IMR-90 (cell line): ENCODE results near the gene KDM5B. TPM values are rescaled to one million over a fixed set of nuclear protein-coding genes. Genes with fewer than 3 reads are reported as not detected.

Experiments used
- ATAC-seq: fragments of 200-7000 bp; cut with Tn5 transposase; 2 replicates; pipeline ENCODE4 v1.9.1; 2020; ENCODE audit warnings: low read depth, mild to moderate bottlenecking, moderate library complexity
- BruUV-seq: library from RNA; stranded (reverse); fragments of 400-500 nt; replicated peaks from 2 replicates; lab custom pipeline; 2021; lab: Mats Ljungman, UMichigan
- CTCF ChIA-PET: fragments of 300-600 bp; formaldehyde crosslinking; extraction: SDS; loops from one replicate; lab custom pipeline; 2021; ENCODE audit warnings: antibody characterized with exemption; lab: Yijun Ruan, JAX
- POLR2A ChIA-PET: fragments of 300-600 bp; sonication (Branson Sonifier 250); formaldehyde crosslinking; loops from one replicate; lab custom pipeline; 2022; ENCODE audit warnings: antibody characterized with exemption; ENCODE audit not compliant: unreplicated experiment; lab: Charles Lee
- DNase-seq: peaks from one replicate; pipeline ENCODE4 v3.0.0; 2013
- H2AFZ ChIP-seq: replicated peaks from 2 replicates; pipeline ENCODE3; 2013; ENCODE audit warnings: low read length, mild to moderate bottlenecking; ENCODE audit not compliant: poor library complexity
- H2AK5ac ChIP-seq: 2 replicates; pipeline ENCODE4 v1.6.1; 2013; ENCODE audit warnings: low read depth, low read length, inconsistent platforms
- H2AK9ac ChIP-seq: replicated peaks from 2 replicates; pipeline ENCODE3; 2013; ENCODE audit warnings: mild to moderate bottlenecking, low read depth, low read length, moderate library complexity; ENCODE audit not compliant: poor library complexity
- H2BK120ac ChIP-seq: 2 replicates; pipeline ENCODE4 v1.6.1; 2013; ENCODE audit warnings: low read depth, low read length, inconsistent platforms
- H2BK15ac ChIP-seq: 3 replicates; pipeline ENCODE4 v1.6.1; 2013; ENCODE audit warnings: low read depth, low read length, inconsistent platforms
- H2BK20ac ChIP-seq: 2 replicates; pipeline ENCODE4 v1.6.1; 2013; ENCODE audit warnings: low read depth, mild to moderate bottlenecking, inconsistent platforms, low read length, moderate library complexity
- H2BK5ac ChIP-seq: 2 replicates; pipeline ENCODE4 v1.6.1; 2013; ENCODE audit warnings: mild to moderate bottlenecking, low read depth, low read length, inconsistent platforms; ENCODE audit not compliant: poor library complexity, severe bottlenecking
- H3K14ac ChIP-seq: replicated peaks from 2 replicates; pipeline ENCODE4 v1.6.1; 2013; ENCODE audit warnings: low read depth, low read length, inconsistent platforms
- H3K18ac ChIP-seq: 2 replicates; pipeline ENCODE4 v1.6.1; 2013; ENCODE audit warnings: low read depth, low read length, control low read depth
- H3K23ac ChIP-seq: 2 replicates; pipeline ENCODE4 v1.6.1; 2013; ENCODE audit warnings: low read depth, low read length, inconsistent platforms
- H3K27ac ChIP-seq: 2 replicates; pipeline ENCODE4 v1.5.1; 2013; ENCODE audit warnings: mild to moderate bottlenecking, control low read depth, low read length; ENCODE audit not compliant: insufficient read depth
- H3K27me3 ChIP-seq: 2 replicates; pipeline ENCODE4 v1.6.1; 2013; ENCODE audit warnings: low read length; ENCODE audit not compliant: control insufficient read depth, insufficient read depth
- H3K36me3 ChIP-seq: 2 replicates; pipeline ENCODE4 v1.6.1; 2013; ENCODE audit warnings: low read length, mixed read lengths; ENCODE audit not compliant: control insufficient read depth, insufficient read depth
- H3K4ac ChIP-seq: 2 replicates; pipeline ENCODE4 v1.6.1; 2013; ENCODE audit warnings: low read depth, low read length, inconsistent platforms
- H3K4me1 ChIP-seq: 2 replicates; pipeline ENCODE4 v1.6.1; 2013; ENCODE audit warnings: low read length, mixed read lengths; ENCODE audit not compliant: control insufficient read depth, insufficient read depth
- H3K4me2 ChIP-seq: 2 replicates; pipeline ENCODE4 v1.6.1; 2013; ENCODE audit warnings: low read depth, mild to moderate bottlenecking, control low read depth, low read length, moderate library complexity
- H3K4me3 ChIP-seq: 2 replicates; pipeline ENCODE4 v1.5.1; 2013; ENCODE audit warnings: low read depth, mild to moderate bottlenecking, control low read depth, low read length, moderate library complexity; ENCODE audit not compliant: insufficient read depth
- H3K56ac ChIP-seq: 2 replicates; pipeline ENCODE4 v1.6.1; 2013; ENCODE audit warnings: low read length, inconsistent platforms; ENCODE audit not compliant: insufficient read depth; ENCODE audit errors: extremely low read depth
- H3K79me1 ChIP-seq, 2 experiments: 2 replicates each; pipeline ENCODE4 v1.6.1; 2013; ENCODE audit warnings: low read length in 2 of 2, inconsistent platforms in 1 of 2, low read depth in 1 of 2
- H3K9ac ChIP-seq: 2 replicates; pipeline ENCODE4 v1.6.1; 2013; ENCODE audit warnings: low read depth, low read length, control low read depth
- H3K9me1 ChIP-seq: 2 replicates; pipeline ENCODE4 v1.6.1; 2013; ENCODE audit warnings: low read length, inconsistent platforms; ENCODE audit not compliant: insufficient read depth
- H3K9me3 ChIP-seq: 2 replicates; pipeline ENCODE4 v1.6.1; 2013; ENCODE audit warnings: low read length; ENCODE audit not compliant: control insufficient read depth, insufficient read depth
- H4K20me1 ChIP-seq: 2 replicates; pipeline ENCODE4 v1.6.1; 2013; ENCODE audit warnings: low read length, inconsistent platforms; ENCODE audit not compliant: insufficient read depth
- H4K5ac ChIP-seq: 2 replicates; pipeline ENCODE4 v1.6.1; 2013; ENCODE audit warnings: mild to moderate bottlenecking, low read depth, low read length, control low read depth
- H4K8ac ChIP-seq, 2 experiments: 2 replicates each; pipeline ENCODE4 v1.6.1; 2013; ENCODE audit warnings: low read depth in 2 of 2, low read length in 2 of 2, control low read depth in 1 of 2, inconsistent platforms in 1 of 2
- H4K91ac ChIP-seq: 2 replicates; pipeline ENCODE4 v1.6.1; 2013; ENCODE audit warnings: low read depth, low read length, inconsistent platforms; ENCODE audit not compliant: insufficient read depth
- BHLHE40 ChIP-seq: fragments of 150-350 bp; IDR thresholded peaks from 2 replicates; pipeline ENCODE4 v1.6.1; 2016; ENCODE audit warnings: mild to moderate bottlenecking, low read depth, low read length
- CEBPB ChIP-seq: IDR thresholded peaks from 2 replicates; pipeline ENCODE4 v1.6.1; 2012; ENCODE audit warnings: low read depth, low read length, improper control_type of control experiment
- CHD1 ChIP-seq: IDR thresholded peaks from 2 replicates; pipeline ENCODE4 v1.6.1; 2012; ENCODE audit warnings: low read depth, low read length, improper control_type of control experiment
- CTCF ChIP-seq: conservative IDR thresholded peaks from 2 replicates; pipeline ENCODE4 v1.5.1; 2012; ENCODE audit warnings: mild to moderate bottlenecking, low read depth, low read length, improper control_type of control experiment
- ELK1 ChIP-seq: fragments of 150-350 bp; IDR thresholded peaks from 2 replicates; pipeline ENCODE4 v1.6.1; 2016; ENCODE audit warnings: low read depth, mild to moderate bottlenecking, low read length, moderate library complexity, borderline replicate concordance
- FOS ChIP-seq: fragments of 150-350 bp; IDR thresholded peaks from 2 replicates; pipeline ENCODE4 v1.6.1; 2016; ENCODE audit warnings: low read depth, low read length
- MAFK ChIP-seq: IDR thresholded peaks from 2 replicates; pipeline ENCODE4 v1.6.1; 2012; ENCODE audit warnings: low read depth, low read length, improper control_type of control experiment
- MAZ ChIP-seq: IDR thresholded peaks from 2 replicates; pipeline ENCODE4 v1.6.1; 2012; ENCODE audit warnings: low read depth, mild to moderate bottlenecking, low read length, improper control_type of control experiment, moderate library complexity, borderline replicate concordance
- MXI1 ChIP-seq: IDR thresholded peaks from 2 replicates; pipeline ENCODE4 v1.6.1; 2012; ENCODE audit warnings: low read depth, mild to moderate bottlenecking, low read length, moderate library complexity, borderline replicate concordance
- NFE2L2 ChIP-seq: fragments of 150-350 bp; IDR thresholded peaks from 2 replicates; pipeline ENCODE4 v1.6.1; 2016; ENCODE audit warnings: low read depth, mild to moderate bottlenecking, low read length
- POLR2A ChIP-seq: IDR thresholded peaks from 2 replicates; pipeline ENCODE4 v1.6.1; 2012; ENCODE audit warnings: mild to moderate bottlenecking, low read depth, low read length
- RAD21 ChIP-seq: IDR thresholded peaks from 2 replicates; pipeline ENCODE4 v1.6.1; 2012; ENCODE audit warnings: low read length, improper control_type of control experiment
- RCOR1 ChIP-seq: IDR thresholded peaks from 2 replicates; pipeline ENCODE4 v1.6.1; 2012; ENCODE audit warnings: mild to moderate bottlenecking, low read length, improper control_type of control experiment; ENCODE audit not compliant: insufficient replicate concordance
- RFX5 ChIP-seq: IDR thresholded peaks from 2 replicates; pipeline ENCODE4 v1.8.0; 2012; ENCODE audit warnings: low read depth, mild to moderate bottlenecking, low read length, moderate library complexity
- SMC3 ChIP-seq: fragments of 150-350 bp; IDR thresholded peaks from 2 replicates; pipeline ENCODE4 v1.6.1; 2016; ENCODE audit warnings: low read depth, mild to moderate bottlenecking, antibody characterized with exemption, low read length, moderate library complexity
- WGBS, 2 experiments: methylation state at CpG; one replicate each; pipeline versions ENCODE4 v1.1.5 to v1.1.7; 2013; ENCODE audit warnings: missing lambda C conversion rate in 2 of 2; ENCODE audit not compliant: insufficient read length in 1 of 2; ENCODE audit errors: extremely low coverage in 2 of 2; 5-methylcytosine and 5-hydroxymethylcytosine counted together
- dilution Hi-C: fragments of 300-500 bp; cut with HindIII; formaldehyde crosslinking; loops from one replicate; pipeline ENCODE4 v1.14.3; 2018; ENCODE audit warnings: low sequenced_read_pairs; ENCODE audit not compliant: unreplicated experiment
- in situ Hi-C: fragments of 300-500 bp; cut with MboI; formaldehyde crosslinking; loops from 3 replicates; pipeline ENCODE4 v1.14.3; 2019; ENCODE audit warnings: low sequenced_read_pairs, inconsistent platforms, mixed read lengths
- intact Hi-C: fragments of 100-400 bp; cut with micrococcal nuclease; formaldehyde crosslinking; loops from 2 replicates; pipeline ENCODE4 v1.10.0; 2022
- polyA plus RNA-seq, 3 experiments: library from polyadenylated mRNA; depleted of rRNA; stranded (reverse); fragments of >200 nt; gene quantifications; 2 replicates each; pipeline ENCODE4 v1.2.3, GENCODE V29; 2012; ENCODE audit warnings: low replicate concordance in 1 of 3
- total RNA-seq: library from RNA; depleted of rRNA; stranded (reverse); fragments of >200 nt; gene quantifications from 2 replicates; pipeline ENCODE4 v1.2.3, GENCODE V29; 2012
- TF ChIP-seq, protein P1 (sequence below): fragments of 150-350 bp; IDR thresholded peaks from 2 replicates; pipeline ENCODE4 v1.6.1; 2017; ENCODE audit warnings: mild to moderate bottlenecking, antibody characterized with exemption, low read length, low read depth

Gene KDM5B
- total and polyA plus RNA-seq, 2 of the 4 experiments (the other 2 are of a cell fraction) = 28.8 to 82.1 TPM

DNA sequence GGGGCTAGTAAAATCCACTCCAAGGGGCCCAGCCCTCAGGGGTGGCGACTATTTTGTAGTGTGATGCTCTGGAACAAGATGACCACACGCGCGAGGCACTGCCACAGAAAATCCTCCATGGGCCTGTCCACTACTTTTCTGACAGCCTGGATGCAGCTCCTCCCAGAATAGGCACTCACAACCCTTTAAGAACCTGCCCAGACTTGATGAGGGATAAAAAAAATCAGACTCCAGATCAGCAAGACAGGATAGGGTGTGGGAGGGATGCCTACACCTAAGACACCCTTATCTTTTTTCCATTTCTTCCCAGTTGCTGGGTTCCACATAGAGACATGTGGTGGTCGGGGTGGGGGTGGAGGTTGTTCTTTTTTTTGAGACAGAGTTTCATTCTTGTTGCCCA lies 36.0 kb upstream of the KDM5B start:
- no peaks in the 10 kb centered on the region for H3K36me3 ChIP-seq
- no peak overlapping the region for H3K4me2 ChIP-seq
- H4K8ac ChIP-seq = no peak overlapping the region
- H2BK120ac ChIP-seq = no peak overlapping the region
- H2AFZ ChIP-seq = no peak overlapping the region
- H2AK5ac ChIP-seq = no peak overlapping the region
- H3K14ac ChIP-seq = no peak overlapping the region
- peaks cover 16% of the 10 kb centered on the region for H3K27me3 ChIP-seq
- no peak overlapping the region for H4K91ac ChIP-seq
- H3K9me1 ChIP-seq = no peaks in the 10 kb centered on the region
- no peak overlapping the region for H3K9ac ChIP-seq
- WGBS, 2 experiments = no CpG with 5 or more reads among the region's 5 CpGs
- in situ Hi-C loops (no loop called here), intact Hi-C loops (no loop called here), dilution Hi-C loops (no loop called here)
- POLR2A ChIA-PET = no interaction called here
- H3K4me1 ChIP-seq = no peaks in the 10 kb centered on the region
- no peak overlapping the region for H2BK5ac ChIP-seq
- H3K4me3 ChIP-seq = no peak overlapping the region
- no peak overlapping the region for H3K18ac ChIP-seq
- no peaks in the 10 kb centered on the region for H3K9me3 ChIP-seq
- CTCF ChIA-PET = no interaction called here
- H3K4ac ChIP-seq = no peak overlapping the region
- no peak for DNase-seq
- H2AK9ac ChIP-seq = no peak overlapping the region
- TF ChIP-seq RFX5 = no peak
- no peak for TF ChIP-seq ELK1
- TF ChIP-seq BHLHE40 = no peak
- TF ChIP-seq CHD1 = no peak
- no peak for TF ChIP-seq MAZ
- TF ChIP-seq CEBPB = no peak
- no peak for TF ChIP-seq RCOR1
- TF ChIP-seq MAFK = no peak
- TF ChIP-seq NFE2L2 = no peak
- TF ChIP-seq, protein P1, sequence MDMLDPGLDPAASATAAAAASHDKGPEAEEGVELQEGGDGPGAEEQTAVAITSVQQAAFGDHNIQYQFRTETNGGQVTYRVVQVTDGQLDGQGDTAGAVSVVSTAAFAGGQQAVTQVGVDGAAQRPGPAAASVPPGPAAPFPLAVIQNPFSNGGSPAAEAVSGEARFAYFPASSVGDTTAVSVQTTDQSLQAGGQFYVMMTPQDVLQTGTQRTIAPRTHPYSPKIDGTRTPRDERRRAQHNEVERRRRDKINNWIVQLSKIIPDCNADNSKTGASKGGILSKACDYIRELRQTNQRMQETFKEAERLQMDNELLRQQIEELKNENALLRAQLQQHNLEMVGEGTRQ = no peak
- no peak for TF ChIP-seq SMC3
- TF ChIP-seq RAD21 = no peak
- no peak for TF ChIP-seq FOS
- no peak for TF ChIP-seq POLR2A
- no peak for TF ChIP-seq MXI1
- no peak for TF ChIP-seq CTCF
- no peak overlapping the region for H3K23ac ChIP-seq
- no peak overlapping the region for H2BK20ac ChIP-seq
- ATAC-seq = no peak
- no peak overlapping the region for H2BK15ac ChIP-seq
- no peaks in the 10 kb centered on the region for H4K20me1 ChIP-seq
- H3K79me1 ChIP-seq = no peaks in the 10 kb centered on the region
- no TSS peak for BruUV-seq
- no peak overlapping the region for H3K56ac ChIP-seq
- H4K5ac ChIP-seq = no peak overlapping the region
- no peak overlapping the region for H3K27ac ChIP-seq
